ENCODE measurements around the gene TUBA3E.
"Not testable (repeated sequence)": the region's sequence is repeated elsewhere in the genome, so short reads cannot be mapped to it uniquely, and the experiment has no call there.

GRCh38 chr2:130187859-130188792 is 10.1 kb downstream of the TUBA3E start:
- TF ChIP-seq MYNN (IDR thresholded peaks at IDR 0.05); MYNN (CRISPR knock-in tag; IDR thresholded peaks at IDR 0.05); EGR1 (conservative IDR thresholded peaks at IDR 0.05): not testable (repeated sequence)

All from K562 (cell line).